K562 (cell line): ENCODE data around the gene VILL. TPM values are rescaled to one million over a fixed set of nuclear protein-coding genes. Genes with fewer than 3 reads are reported as not detected.

Source experiments
- ATAC-seq: fragments of 200-7000 bp; cut with Tn5 transposase; 3 replicates; pipeline ENCODE4 v1.9.1; 2020; ENCODE audit warnings: moderate library complexity
- BruUV-seq: library from RNA; stranded (reverse); fragments of 400-500 nt; replicated peaks from 2 replicates; lab custom pipeline; 2021; lab: Mats Ljungman, UMichigan
- CTCF ChIA-PET: fragments of 300-600 bp; formaldehyde crosslinking; extraction: SDS; loops from one replicate; lab custom pipeline; 2021; ENCODE audit warnings: low intra/inter-chr PET ratio; lab: Yijun Ruan, JAX
- POLR2A ChIA-PET: fragments of 300-600, 350-650 bp; sonication (Branson Sonifier 250); formaldehyde crosslinking; extraction: SDS; loops from one replicate; lab custom pipeline; 2021; ENCODE audit warnings: antibody characterized with exemption, inconsistent platforms; lab: Yijun Ruan, JAX
- DNase-seq, 4 experiments: peaks; one replicate each; pipeline versions ENCODE4 v3.0.0 to v3.0.0-alpha.2; 2011 to 2018; ENCODE audit warnings: low spot score in 3 of 4, mixed read lengths in 3 of 4; ENCODE audit errors: extremely low read depth in 1 of 4
- FAIRE-seq: peaks from 2 replicates; lab custom pipeline; 2011; peaks lifted over from hg19 to GRCh38; lab: Jason Lieb, UNC
- H2AFZ ChIP-seq: 2 replicates; pipeline ENCODE4 v1.6.0; 2011; ENCODE audit warnings: low read depth, low read length, control low read depth, inconsistent platforms
- H3K27ac ChIP-seq: fragments of 200-600 bp; 3 replicates; pipeline ENCODE4 v1.8.0; 2011; ENCODE audit warnings: low read depth, mild to moderate bottlenecking, control low read depth, inconsistent platforms, low read length, moderate library complexity, mixed read lengths; ENCODE audit errors: extremely low read depth
- H3K27me3 ChIP-seq, 2 experiments: fragments of 300-600 bp in 1 of 2; 2 replicates in 1 of 2; 3 replicates in 1 of 2; pipeline versions ENCODE4 v1.6.0 to v1.8.0; 2011; ENCODE audit warnings: inconsistent platforms in 2 of 2, low read length in 2 of 2, mild to moderate bottlenecking in 1 of 2, mixed read lengths in 1 of 2, moderate library complexity in 1 of 2; ENCODE audit not compliant: control insufficient read depth in 2 of 2, insufficient read depth in 2 of 2
- H3K36me3 ChIP-seq: fragments of 300-600 bp; 3 replicates; pipeline ENCODE4 v1.8.0; 2011; ENCODE audit warnings: mild to moderate bottlenecking, low read length, inconsistent platforms; ENCODE audit not compliant: control insufficient read depth, insufficient read depth
- H3K4me1 ChIP-seq, 2 experiments: fragments of 200-600 bp in 1 of 2; replicated peaks in 1 of 2; 2 replicates in 1 of 2; 3 replicates in 1 of 2; pipeline versions ENCODE4 v1.5.1 to v1.8.0; 2011; ENCODE audit warnings: inconsistent platforms in 2 of 2, low read length in 2 of 2, mild to moderate bottlenecking in 1 of 2, mixed read lengths in 1 of 2, moderate library complexity in 1 of 2; ENCODE audit not compliant: control insufficient read depth in 2 of 2, insufficient read depth in 2 of 2
- H3K4me2 ChIP-seq: 2 replicates; pipeline ENCODE4 v1.6.1; 2011; ENCODE audit warnings: low read length, control low read depth, inconsistent platforms, mixed read lengths; ENCODE audit not compliant: insufficient read depth
- H3K4me3 ChIP-seq: fragments of 200-600 bp; sonication (generic), shearing (Covaris generic); 2 replicates; pipeline ENCODE4 v1.5.1; 2016; ENCODE audit warnings: control low read depth, inconsistent platforms
- H3K79me2 ChIP-seq: fragments of 200-600 bp; 3 replicates; pipeline ENCODE4 v1.8.0; 2011; ENCODE audit warnings: low read length, inconsistent platforms; ENCODE audit not compliant: control insufficient read depth, insufficient read depth
- H3K9ac ChIP-seq, 2 experiments: 2 replicates each; pipeline versions ENCODE4 v1.6.0 to v1.6.1; 2011; ENCODE audit warnings: low read depth in 2 of 2, low read length in 2 of 2, control low read depth in 1 of 2, inconsistent platforms in 1 of 2, mild to moderate bottlenecking in 1 of 2, mixed read lengths in 1 of 2; ENCODE audit not compliant: insufficient read depth in 1 of 2
- H3K9me1 ChIP-seq: one replicate; pipeline ENCODE4 v1.6.0; 2011; ENCODE audit warnings: inconsistent platforms, mild to moderate bottlenecking, low read length, moderate library complexity; ENCODE audit not compliant: control insufficient read depth, insufficient read depth
- H3K9me3 ChIP-seq: replicated peaks from 2 replicates; pipeline ENCODE4 v1.5.1; 2011; ENCODE audit warnings: low read depth, low read length, inconsistent platforms; ENCODE audit not compliant: control insufficient read depth, insufficient read depth
- H4K20me1 ChIP-seq: replicated peaks from 2 replicates; pipeline ENCODE4 v1.6.1; 2011; ENCODE audit warnings: low read length, inconsistent platforms, mixed read lengths; ENCODE audit not compliant: control insufficient read depth, insufficient read depth
- CAMTA2 ChIP-seq: fragments of 250-450 bp; sonication (Bioruptor Pico); conservative IDR thresholded peaks from 2 replicates; pipeline ENCODE4 v1.5.1; 2022
- CHD1 ChIP-seq: fragments of 200-600 bp; sonication (generic); IDR thresholded peaks from one replicate; pipeline ENCODE4 v1.6.1; 2012; ENCODE audit warnings: mild to moderate bottlenecking, moderate library complexity, low read length, inconsistent platforms
- CREB1 ChIP-seq, 2 experiments: sonication (generic) in 1 of 2; formaldehyde crosslinking in 1 of 2; IDR thresholded peaks; 2 replicates each; pipeline versions ENCODE4 v1.6.1 to v1.8.0; 2012 to 2022; ENCODE audit warnings: inconsistent platforms in 1 of 2, mild to moderate bottlenecking in 1 of 2, missing genetic modification reagents in 1 of 2, moderate library complexity in 1 of 2
- MAFG ChIP-seq: fragments of 450-650 bp; conservative IDR thresholded peaks from 2 replicates; pipeline ENCODE4 v1.6.1; 2016; ENCODE audit warnings: missing genetic modification characterization, missing compliant biosample characterization
- PTTG1 ChIP-seq: fragments of 450-650 bp; IDR thresholded peaks from 2 replicates; pipeline ENCODE4 v1.6.1; 2016; ENCODE audit warnings: low read depth, mild to moderate bottlenecking, missing genetic modification characterization, missing compliant biosample characterization
- RAD21 ChIP-seq, 2 experiments: fragments of 250-450 bp in 1 of 2; fragments of 450-650 bp in 1 of 2; sonication (Bioruptor Pico) in 1 of 2; formaldehyde crosslinking in 1 of 2; IDR thresholded peaks in 1 of 2; conservative IDR thresholded peaks in 1 of 2; 2 replicates each; pipeline versions ENCODE4 v1.4.0 to v1.8.0; 2020 to 2022; ENCODE audit warnings: mild to moderate bottlenecking in 2 of 2, moderate library complexity in 1 of 2
- XRCC4 ChIP-seq: IDR thresholded peaks from one replicate; pipeline ENCODE4 v1.6.1; 2011; ENCODE audit not compliant: insufficient read depth, insufficient read length; ENCODE audit errors: extremely low read depth
- ZNF398 ChIP-seq: fragments of 250-450 bp; sonication (Bioruptor Pico); IDR thresholded peaks from 2 replicates; pipeline ENCODE4 v1.8.0; 2021; ENCODE audit warnings: moderate library complexity, mild to moderate bottlenecking, inconsistent platforms
- WGBS: fragments of 100-300 bp; shearing (Covaris generic); methylation state at CpG from one replicate; pipeline ENCODE4 v1.1.6; 2016; ENCODE audit warnings: low coverage, mixed read lengths; ENCODE audit not compliant: insufficient coverage; ENCODE audit errors: missing lambda C conversion rate; 5-methylcytosine and 5-hydroxymethylcytosine counted together
- in situ Hi-C: fragments of 300-500 bp; cut with MboI; formaldehyde crosslinking; loops from 4 replicates; pipeline ENCODE4 v1.15.0; 2018; ENCODE audit warnings: inconsistent platforms, mixed read lengths
- intact Hi-C: fragments of 100-400 bp; cut with micrococcal nuclease; formaldehyde crosslinking; loops from 2 replicates; pipeline ENCODE4 v1.14.2; 2022
- polyA plus RNA-seq, 8 experiments: library from polyadenylated mRNA; depleted of rRNA in 4 of 8; stranded (reverse) in 5 of 8; unstranded in 3 of 8; fragments of >200 nt; fragmentation: Nextera tagmentation in 2 of 8; fragmentation: Illumina TruSeq in 1 of 8; extraction: Ambion mirVana in 2 of 8; extraction: Trizol in 1 of 8; gene quantifications; 2 replicates each; pipeline versions ENCODE4 v1.2.1 to v1.2.3, GENCODE V29; 2011 to 2014; ENCODE audit warnings: inconsistent platforms in 1 of 8, missing spikeins in 1 of 8
- total RNA-seq, 7 experiments: library from RNA; depleted of rRNA in 6 of 7; stranded (reverse); fragments of >200 nt in 6 of 7; fragmentation: Illumina TruSeq in 2 of 7; extraction: Trizol in 2 of 7; gene quantifications; 2 replicates each; pipeline versions ENCODE4 v1.2.1 to v1.2.3, GENCODE V29; 2011 to 2021; ENCODE audit warnings: low replicate concordance in 1 of 7

The VILL gene
- total and polyA plus RNA-seq, 9 of the 15 experiments (the other 6 are each of a cell fraction or from before 2014, with no cell fraction given): 0.11 to 16.0 (median 8.8) TPM

- no peak for TF ChIP-seq XRCC4
- TF ChIP-seq ZNF398 (CRISPR knock-in tag): no peak
Observed at GRCh38 chr3:37957539-37957936, 33.0 kb upstream of the VILL start (continued).

GRCh38 chr3:37961622-37962431 lies 28.8 kb upstream of the VILL start:
- in situ Hi-C loops: no loop called here
- DNase-seq: no peak
- H2AFZ ChIP-seq: no peak overlapping the region
- FAIRE-seq: no peak
- H3K79me2 ChIP-seq: no peaks in the 10 kb centered on the region
- H3K4me1 ChIP-seq: no peaks in the 10 kb centered on the region
- ATAC-seq: no peak
- H3K4me3 ChIP-seq: no peak overlapping the region
- H3K9me3 ChIP-seq: no peaks in the 10 kb centered on the region
- no TSS peak for BruUV-seq
- no peaks in the 10 kb centered on the region for H3K9me1 ChIP-seq
- WGBS: 18% methylated on average over 6 of the region's 6 CpGs
- no peak overlapping the region for H3K9ac ChIP-seq
- intact Hi-C loops: loop anchor here (10.0 kb wide), 1 partner anchor 407 kb away; no protein-coding TSS in a partner anchor
- CTCF ChIA-PET: no interaction called here
- TF ChIP-seq MAFG (tag) (no peak), CHD1 (no peak), RAD21 (CRISPR knock-in tag; conservative IDR thresholded peaks at IDR 0.05 in 1 of 2, IDR thresholded peaks at IDR 0.05 in 1 of 2) (no peak), CAMTA2 (CRISPR knock-in tag) (no peak), PTTG1 (no peak), CREB1 (IDR thresholded peaks at IDR 0.05) (no peak), CREB1 (CRISPR knock-in tag; IDR thresholded peaks at IDR 0.05) (no peak)
- H3K27ac ChIP-seq: no peak overlapping the region
- H3K4me2 ChIP-seq: no peak overlapping the region
- H4K20me1 ChIP-seq: no peaks in the 10 kb centered on the region
- POLR2A ChIA-PET: interaction anchor here (1.0 to 1.8 kb wide), 4 partner anchors 11 to 150 kb away, joined by 3 to 7 read pairs (median 5); no protein-coding TSS in a partner anchor
- 0 out of 5 replicates have a peak, but pooled peaks cover 3 to 4% of the 10 kb centered on the region in 2 experiments for H3K27me3 ChIP-seq
- H3K36me3 ChIP-seq: no peaks in the 10 kb centered on the region
